ENCODE measurements around the gene MBD5. TPM values are rescaled to one million over a fixed set of nuclear protein-coding genes. Genes with fewer than 3 reads are reported as not detected.
"Not testable (repeated sequence)": the region's sequence is repeated elsewhere in the genome, so short reads cannot be mapped to it uniquely, and the experiment has no call there.

MBD5 gene
- total RNA-seq, 1 donor from 2014 or later, result 14.5 TPM

GRCh38 chr2:147989809-147990403, 31.0 kb upstream of the MBD5 start:
- Histone ChIP-seq H3K4me3 (ENCODE audit: low read depth, low read length) (no peak overlapping the region), H3K36me3 (ENCODE audit: control insufficient read depth, insufficient read depth, low read length) (no peaks in the 10 kb centered on the region), H3K27me3 (ENCODE audit: control insufficient read depth, insufficient read depth, low read length) (no peaks in the 10 kb centered on the region)
- DNase-seq (ENCODE audit: low read depth), result peak; percentile 9
- TF ChIP-seq CTCF (IDR thresholded peaks at IDR 0.05; ENCODE audit: insufficient read depth, low read length, poor library complexity, severe bottlenecking), result peak; percentile 61

DNA sequence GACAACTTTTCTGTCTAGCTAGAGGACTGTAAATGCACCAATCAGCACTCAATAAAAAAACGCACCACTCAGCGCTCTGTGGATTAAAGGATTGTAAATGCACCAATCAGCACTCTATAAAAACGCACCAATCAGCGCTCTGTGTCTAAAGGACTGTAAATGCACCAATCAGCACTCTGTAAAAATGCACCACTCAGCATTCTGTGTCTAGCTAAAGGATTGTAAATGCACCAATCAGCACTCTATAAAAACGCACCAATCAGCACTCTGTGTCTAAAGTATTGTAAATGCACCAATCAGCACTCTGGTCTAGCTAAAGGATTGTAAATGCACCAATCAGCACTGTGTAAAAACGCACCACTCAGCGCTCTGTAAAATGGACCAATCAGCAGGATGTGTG, 25.9 kb upstream of the MBD5 start:
- H3K4me3 ChIP-seq (ENCODE audit: low read depth, low read length); DNase-seq (ENCODE audit: low read depth); H3K36me3 ChIP-seq (ENCODE audit: control insufficient read depth, insufficient read depth, low read length); H3K27me3 ChIP-seq (ENCODE audit: control insufficient read depth, insufficient read depth, low read length): not testable (repeated sequence)

DNA sequence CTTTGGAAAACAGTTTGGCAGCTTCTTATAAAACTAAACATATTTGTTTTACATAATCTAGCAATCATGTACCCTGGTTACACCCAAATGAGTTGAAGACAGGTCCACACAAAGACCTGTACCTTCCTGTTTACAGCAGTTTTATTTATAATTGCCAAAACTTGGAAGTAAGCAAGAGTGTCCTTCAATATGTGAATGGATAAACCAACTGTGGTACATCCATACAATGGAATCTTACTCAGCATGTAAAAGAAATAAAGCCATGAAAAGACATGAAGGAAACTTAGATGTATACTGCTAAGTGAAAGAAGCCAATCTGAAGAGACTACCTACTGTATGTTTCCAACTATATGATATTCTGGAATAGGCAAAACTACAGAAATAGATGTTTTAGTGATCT, 24.1 kb upstream of the MBD5 start:
- Histone ChIP-seq H3K4me3 (ENCODE audit: low read depth, low read length) (no peak overlapping the region), H3K27me3 (ENCODE audit: control insufficient read depth, insufficient read depth, low read length) (no peaks in the 10 kb centered on the region), H3K36me3 (ENCODE audit: control insufficient read depth, insufficient read depth, low read length) (no peaks in the 10 kb centered on the region)
- no peak for DNase-seq (ENCODE audit: low read depth)
- no peak for TF ChIP-seq CTCF (IDR thresholded peaks at IDR 0.05; ENCODE audit: insufficient read depth, low read length, poor library complexity, severe bottlenecking)

DNA sequence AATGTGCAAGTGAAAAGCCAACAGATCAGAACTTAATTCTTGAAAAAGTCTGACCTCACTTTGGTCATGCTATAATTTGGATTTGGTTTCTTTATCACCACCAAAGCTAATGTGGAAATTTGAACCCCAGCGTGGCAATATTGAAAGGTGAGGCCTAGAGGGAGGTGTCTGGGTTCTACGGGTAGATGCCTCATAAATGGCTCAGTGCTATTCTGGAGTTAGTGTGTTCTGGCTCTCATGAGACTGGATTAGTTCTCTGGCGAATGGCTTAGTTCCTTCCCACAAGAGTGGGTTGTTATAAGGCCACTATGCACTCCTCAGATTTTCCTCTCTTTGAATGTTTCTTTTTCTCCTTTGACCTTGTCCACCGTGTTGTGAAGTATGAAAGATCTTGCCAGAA, 22.7 kb upstream of the MBD5 start:
- Histone ChIP-seq H3K36me3 (ENCODE audit: control insufficient read depth, insufficient read depth, low read length) (no peaks in the 10 kb centered on the region), H3K27me3 (ENCODE audit: control insufficient read depth, insufficient read depth, low read length) (no peaks in the 10 kb centered on the region), H3K4me3 (ENCODE audit: low read depth, low read length) (no peak overlapping the region)
- no peak for TF ChIP-seq CTCF (IDR thresholded peaks at IDR 0.05; ENCODE audit: insufficient read depth, low read length, poor library complexity, severe bottlenecking)
- no peak for DNase-seq (ENCODE audit: low read depth)

GRCh38 chr2:147999126-147999525, 21.8 kb upstream of the MBD5 start:
- DNase-seq (ENCODE audit: low read depth), result no peak
- no peak for TF ChIP-seq CTCF (IDR thresholded peaks at IDR 0.05; ENCODE audit: insufficient read depth, low read length, poor library complexity, severe bottlenecking)
- Histone ChIP-seq H3K36me3 (ENCODE audit: control insufficient read depth, insufficient read depth, low read length) (no peaks in the 10 kb centered on the region), H3K27me3 (ENCODE audit: control insufficient read depth, insufficient read depth, low read length) (no peaks in the 10 kb centered on the region), H3K4me3 (ENCODE audit: low read depth, low read length) (no peak overlapping the region)

DNA sequence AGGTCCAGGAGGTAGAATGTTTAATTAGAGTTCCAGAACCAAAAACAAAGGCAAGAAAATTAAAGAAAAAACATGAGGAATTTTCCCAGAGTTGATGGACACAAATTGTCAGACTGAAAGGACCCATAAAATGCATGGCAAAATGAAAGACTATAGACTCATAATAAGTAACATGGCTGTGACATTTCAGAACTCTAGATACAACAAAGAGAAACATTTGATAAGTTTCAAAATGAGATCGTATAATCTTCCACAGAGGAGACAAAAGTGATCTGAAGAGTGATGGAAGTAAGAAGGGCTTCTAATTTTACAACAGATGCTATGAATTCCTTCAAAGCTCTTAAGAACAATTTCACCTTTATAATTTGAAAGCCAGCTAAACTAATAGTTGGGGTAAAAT, 20.8 kb upstream of the MBD5 start:
- DNase-seq (ENCODE audit: low read depth), result no peak
- no peak for TF ChIP-seq CTCF (IDR thresholded peaks at IDR 0.05; ENCODE audit: insufficient read depth, low read length, poor library complexity, severe bottlenecking)
- Histone ChIP-seq H3K27me3 (ENCODE audit: control insufficient read depth, insufficient read depth, low read length) (no peaks in the 10 kb centered on the region), H3K36me3 (ENCODE audit: control insufficient read depth, insufficient read depth, low read length) (no peaks in the 10 kb centered on the region), H3K4me3 (ENCODE audit: low read depth, low read length) (no peak overlapping the region)

GRCh38 chr2:148002420-148002819, 18.5 kb upstream of the MBD5 start:
- H3K27me3 ChIP-seq (ENCODE audit: control insufficient read depth, insufficient read depth, low read length); DNase-seq (ENCODE audit: low read depth); H3K36me3 ChIP-seq (ENCODE audit: control insufficient read depth, insufficient read depth, low read length); H3K4me3 ChIP-seq (ENCODE audit: low read depth, low read length): not testable (repeated sequence)

All from kidney epithelial cell (primary cell).